DMS 273 treated with DMSO at 0.1 percent for 48 hours (cell line): Measurements from ENCODE around the gene MAD1L1.
"Not testable (repeated sequence)": the region's sequence is repeated elsewhere in the genome, so short reads cannot be mapped to it uniquely, and the experiment has no call there.

Experiments used
- DNase-seq: peaks from one replicate; lab custom pipeline; 2025; lab: John Stamatoyannopoulos, UW

MAD1L1 gene

GRCh38 chr7:1987591-1988532, 244.9 kb downstream of the MAD1L1 start:
- DNase-seq, result no peak

DNA sequence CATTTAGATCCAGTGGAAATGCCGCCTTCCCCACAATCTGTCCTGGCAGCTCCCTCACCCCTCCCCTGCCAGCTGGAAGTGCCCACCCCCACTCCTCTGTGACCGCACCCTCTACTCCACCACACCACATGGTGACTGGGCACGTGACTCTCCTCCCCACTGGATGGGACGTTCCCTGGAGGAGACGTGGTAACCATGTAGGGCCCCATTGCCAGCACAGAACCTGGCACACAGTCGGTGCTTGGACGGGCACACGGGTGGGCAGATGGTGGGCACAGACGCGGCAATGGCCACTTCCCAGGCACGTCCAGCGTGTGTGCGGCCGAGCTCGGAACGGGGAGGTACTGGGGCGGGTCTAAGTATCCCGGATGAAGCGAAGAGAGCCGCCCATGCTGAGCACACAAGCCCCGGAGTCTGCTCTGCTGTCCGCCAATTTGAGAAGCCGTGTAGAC, 245.6 kb downstream of the MAD1L1 start:
- no peak for DNase-seq

DNA sequence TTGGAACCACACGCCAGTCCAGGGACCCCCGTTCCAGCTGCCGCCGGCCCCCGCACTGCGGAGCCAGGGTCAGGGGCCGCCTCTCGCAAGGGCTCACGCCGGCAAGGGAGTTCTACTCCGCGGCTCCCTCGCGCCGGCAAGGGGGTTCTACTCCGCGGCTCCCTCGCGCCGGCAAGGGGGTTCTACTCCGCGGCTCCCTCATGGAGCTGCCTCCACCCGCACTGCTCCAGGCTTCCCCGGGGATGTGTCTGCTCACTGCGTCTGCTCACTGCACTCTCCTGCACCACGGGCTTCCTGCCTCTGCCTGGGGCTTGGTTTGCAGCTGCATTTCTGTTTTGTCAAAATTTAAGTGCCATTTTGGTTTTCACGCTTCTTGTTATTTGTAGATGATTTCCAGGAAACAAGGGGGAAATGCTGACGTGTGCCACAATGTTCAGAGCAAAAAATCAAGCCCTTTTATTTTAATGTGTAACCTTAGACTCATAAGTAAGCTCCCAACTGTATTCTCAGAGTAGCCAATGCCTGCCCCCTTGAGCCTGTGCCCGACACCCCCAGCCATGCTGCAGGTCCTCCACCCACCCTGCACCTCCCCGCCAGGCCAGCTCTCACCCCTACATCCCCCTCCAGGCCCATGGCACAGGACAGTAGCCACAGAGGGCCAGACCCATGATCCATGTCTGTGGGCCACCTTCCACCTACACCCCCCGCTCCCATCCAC, 246.2 kb downstream of the MAD1L1 start:
- DNase-seq, result no peak

GRCh38 chr7:1985936-1986335, 246.8 kb downstream of the MAD1L1 start:
- no peak for DNase-seq

DNA sequence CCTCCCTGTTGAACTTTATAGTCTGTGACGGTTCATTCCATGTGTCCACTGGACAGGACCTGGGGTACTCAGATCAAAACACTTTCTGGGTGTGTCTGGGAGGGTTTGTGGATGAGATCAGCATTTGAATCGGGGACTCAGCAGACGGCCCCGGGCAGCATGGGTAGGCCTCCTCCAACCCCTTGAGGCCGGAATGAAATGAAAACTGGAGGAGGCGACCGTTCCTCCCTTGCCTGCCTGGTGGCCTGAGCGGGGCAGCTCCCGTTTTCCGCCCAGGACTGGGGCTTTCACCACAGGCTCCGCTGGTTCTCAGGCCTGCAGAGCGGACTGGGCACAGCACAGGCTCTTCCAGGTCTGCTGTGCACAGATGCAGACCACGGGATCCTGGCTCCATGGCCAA, 247.7 kb downstream of the MAD1L1 start:
- DNase-seq, result no peak

DNA sequence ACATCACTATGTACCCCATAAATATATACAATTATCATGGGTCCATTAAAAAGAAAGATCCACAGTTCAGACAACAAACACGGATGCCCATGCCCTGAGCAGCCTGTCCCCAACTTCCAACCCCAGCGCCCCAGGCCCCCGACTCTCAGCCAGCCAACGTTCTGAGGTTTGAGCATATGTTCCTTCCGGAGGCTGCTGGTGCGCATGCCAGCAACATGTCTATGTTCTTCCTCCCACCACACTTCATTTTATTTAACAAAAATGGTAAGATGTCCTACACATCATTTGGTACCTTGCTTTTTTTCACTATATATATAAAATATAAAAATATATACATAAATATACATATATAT, 250.9 kb downstream of the MAD1L1 start:
- no peak for DNase-seq

DNA sequence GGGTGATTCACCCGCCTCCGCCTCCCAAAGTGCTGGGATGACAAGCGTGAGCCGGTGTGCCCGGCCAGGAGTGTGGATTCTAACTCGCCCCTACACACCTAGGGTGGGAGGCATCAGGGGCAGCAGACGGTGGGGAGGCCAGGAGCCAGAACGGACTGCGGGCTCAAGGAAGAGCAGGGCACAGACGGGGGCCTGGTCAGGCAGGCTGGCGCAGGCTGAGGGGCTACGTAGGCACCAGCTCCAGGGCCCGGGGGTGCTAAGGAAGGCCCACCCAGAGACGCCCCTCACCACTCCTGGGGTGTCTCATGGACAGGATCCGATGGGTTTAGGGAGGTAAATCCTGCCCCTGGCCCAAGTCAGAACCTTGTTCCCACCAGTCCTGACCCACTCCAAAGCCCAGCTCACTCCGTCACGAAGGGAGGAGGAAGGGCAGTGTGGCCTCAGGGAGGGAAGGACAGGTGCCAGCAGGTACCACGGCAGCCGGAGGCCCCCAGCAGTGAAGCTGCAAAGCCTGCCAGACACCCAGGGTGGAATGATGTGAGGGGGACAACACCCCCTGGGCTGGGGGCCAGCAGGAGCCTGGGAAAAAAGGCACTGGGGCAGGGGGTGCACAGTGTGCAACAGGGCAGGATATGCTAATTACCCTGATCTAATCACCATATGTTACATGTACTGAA, 251.4 kb downstream of the MAD1L1 start:
- DNase-seq, result no peak

- DNase-seq, result no peak
Measured at GRCh38 chr7:1979591-1980560, 252.9 kb downstream of the MAD1L1 start.

GRCh38 chr7:1978656-1979590, 253.8 kb downstream of the MAD1L1 start:
- no peak for DNase-seq

- no peak for DNase-seq
Measured at GRCh38 chr7:1977876-1978441, 254.8 kb downstream of the MAD1L1 start.

DNA sequence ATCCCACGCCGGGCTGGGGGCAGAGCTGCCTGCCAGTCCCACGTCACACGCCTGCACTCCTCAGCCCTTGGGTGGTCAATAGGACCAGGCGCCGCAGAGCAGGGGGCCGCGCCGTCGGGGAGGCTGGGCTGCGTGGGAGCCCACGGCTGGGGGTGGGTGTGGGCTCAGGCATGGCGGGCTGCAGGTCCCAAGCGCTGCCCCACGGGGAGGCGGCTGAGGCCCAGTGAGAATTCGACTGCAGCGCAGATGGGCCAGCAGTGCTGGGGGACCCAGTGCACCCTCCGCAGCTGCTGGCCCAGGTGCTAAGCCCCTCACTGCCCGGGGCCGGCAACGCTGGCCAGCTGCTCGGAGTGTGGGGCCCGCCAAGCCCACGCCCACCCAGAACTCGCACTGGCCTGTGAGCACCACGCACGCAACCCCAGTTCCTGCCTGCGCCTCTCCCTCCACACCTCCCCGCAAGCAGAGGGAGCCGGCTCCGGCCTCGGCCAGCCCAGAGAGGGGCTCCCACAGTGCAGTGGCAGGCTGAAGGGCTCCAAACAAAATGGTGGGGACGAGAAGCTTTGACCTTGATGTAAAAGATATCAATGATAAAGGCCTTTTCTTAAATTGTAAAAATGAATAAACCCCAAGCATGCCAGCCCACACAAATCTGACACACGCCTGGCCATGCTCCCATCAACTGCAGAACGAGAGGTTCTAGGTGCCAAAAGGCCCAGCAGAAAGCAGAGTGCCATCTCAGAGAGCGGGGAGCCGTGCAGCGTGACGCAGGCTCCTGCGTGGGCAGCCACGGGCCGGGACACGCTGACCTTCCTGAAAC, 255.5 kb downstream of the MAD1L1 start:
- DNase-seq, result no peak

DNA sequence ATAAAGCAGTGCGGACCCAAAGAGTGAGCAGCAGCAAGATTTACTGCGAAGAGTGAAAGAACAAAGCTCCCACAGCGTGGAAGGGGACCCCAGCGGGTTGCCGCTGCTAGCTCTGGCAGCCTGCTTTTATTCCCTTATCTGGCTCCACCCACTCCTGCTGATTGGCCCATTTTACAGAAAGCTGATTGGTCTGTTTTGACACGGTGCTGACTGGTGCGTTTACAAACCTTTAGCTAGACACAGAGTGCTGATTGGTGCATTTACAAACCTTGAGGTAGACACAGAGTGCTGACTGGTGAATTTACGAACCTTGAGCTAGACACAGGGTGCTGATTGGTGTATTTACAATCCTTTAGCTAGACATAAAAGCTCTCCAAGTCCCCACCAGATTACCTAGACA, 256.2 kb downstream of the MAD1L1 start:
- not testable (repeated sequence) for DNase-seq

DNA sequence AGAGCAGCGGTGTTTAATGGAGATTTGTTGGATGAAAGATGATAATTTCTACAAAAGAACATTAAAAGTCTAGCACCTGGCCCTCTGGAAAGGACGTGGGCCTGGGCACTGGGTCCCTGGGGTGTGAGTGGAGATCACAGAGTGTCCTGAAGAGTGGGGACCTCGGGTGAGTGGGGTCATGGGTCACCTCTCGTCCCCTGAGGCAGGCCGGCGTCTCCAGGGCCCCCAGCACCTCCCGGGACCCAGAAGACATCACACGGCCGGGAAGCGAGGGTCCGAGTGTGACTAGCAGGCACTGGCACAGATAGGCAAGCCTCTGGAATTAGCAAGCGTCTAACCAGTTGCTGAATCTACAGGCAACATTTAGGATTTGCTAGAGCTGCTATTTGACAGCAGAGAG, 257.2 kb downstream of the MAD1L1 start:
- no peak for DNase-seq

- no peak for DNase-seq
Measured at GRCh38 chr7:1975179-1975578, 257.6 kb downstream of the MAD1L1 start.

DNA sequence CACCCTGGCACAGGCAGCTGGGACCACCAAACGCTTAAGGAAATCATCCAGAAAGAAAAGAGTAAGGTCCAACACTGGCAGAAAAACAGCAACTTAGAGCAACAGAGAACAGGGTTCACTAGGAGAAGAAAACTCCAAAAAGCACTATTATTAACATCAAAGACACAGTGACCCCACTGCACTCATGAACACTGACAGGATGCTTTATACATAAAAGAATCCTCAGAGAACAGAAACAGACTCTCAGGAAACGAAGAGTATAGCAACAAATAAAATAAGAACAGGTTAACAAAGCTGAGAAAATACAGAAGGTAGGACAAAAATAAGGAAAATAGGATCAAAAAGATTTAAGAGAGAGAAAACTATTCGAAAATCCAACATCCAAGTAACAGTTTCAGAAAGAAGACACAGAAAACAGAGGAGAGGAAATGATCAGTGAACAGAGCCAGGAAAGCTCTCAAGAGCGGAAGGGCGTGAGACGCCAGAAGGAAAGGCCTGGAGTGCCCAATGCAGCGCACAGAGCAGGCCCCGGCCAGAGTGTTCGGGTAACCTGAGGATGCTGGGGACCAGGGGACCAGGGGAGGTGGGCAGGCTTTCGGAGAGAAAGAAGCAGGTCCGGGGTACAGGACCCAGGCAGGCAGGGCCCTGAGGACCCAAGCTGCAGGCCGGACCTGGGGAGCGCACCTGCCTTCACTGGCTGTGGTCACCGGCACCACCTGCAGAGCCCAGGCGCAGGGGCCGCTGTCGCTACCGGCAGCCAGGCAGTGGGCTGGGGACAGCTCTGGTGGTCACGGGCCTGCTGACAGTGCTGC, 258.2 kb downstream of the MAD1L1 start:
- DNase-seq, result no peak

DNA sequence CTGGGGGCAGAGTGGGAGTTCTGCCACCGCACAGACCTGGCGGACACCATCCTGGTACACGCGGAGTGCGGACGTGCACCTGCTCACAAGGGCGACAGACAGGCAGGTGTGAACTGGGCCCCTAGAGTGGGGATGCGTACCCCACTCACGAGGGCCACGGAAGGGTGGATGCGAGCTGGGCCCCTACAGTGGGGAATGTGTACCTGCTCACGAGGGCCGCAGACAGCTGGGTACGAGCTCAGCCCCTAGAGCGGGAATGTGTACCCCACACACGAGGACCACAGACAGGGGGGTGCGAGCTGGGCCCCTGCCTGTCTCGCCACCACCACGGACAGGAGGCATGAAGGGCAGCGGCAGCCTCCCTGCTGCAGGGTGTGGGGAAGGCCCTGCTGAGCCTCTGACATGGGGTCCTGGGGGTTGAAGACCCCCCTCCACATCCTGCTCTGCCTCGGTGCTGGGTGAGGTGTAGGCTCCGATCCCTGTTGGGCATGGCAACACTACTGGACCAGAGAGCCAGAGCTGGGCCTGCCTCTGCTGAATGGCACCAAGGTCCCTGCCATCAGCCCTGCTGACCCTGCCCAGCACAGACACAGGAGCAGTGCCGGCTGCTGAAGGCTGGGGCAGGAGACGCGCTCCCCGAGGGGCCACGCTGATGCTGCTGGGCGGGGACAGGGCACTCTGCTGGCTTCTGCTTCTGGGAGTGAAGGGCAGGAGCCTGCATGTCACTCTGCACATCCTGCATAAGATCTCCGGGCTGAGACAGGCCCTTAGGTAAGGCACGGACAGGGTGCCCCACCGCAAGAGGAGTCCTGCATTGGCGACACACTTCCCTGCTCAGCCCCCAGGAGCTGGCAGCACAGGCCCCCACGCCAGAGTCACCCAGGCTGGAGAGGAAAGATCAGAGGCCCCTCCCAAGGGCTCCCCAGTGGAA, 259.2 kb downstream of the MAD1L1 start:
- DNase-seq, result no peak

DNA sequence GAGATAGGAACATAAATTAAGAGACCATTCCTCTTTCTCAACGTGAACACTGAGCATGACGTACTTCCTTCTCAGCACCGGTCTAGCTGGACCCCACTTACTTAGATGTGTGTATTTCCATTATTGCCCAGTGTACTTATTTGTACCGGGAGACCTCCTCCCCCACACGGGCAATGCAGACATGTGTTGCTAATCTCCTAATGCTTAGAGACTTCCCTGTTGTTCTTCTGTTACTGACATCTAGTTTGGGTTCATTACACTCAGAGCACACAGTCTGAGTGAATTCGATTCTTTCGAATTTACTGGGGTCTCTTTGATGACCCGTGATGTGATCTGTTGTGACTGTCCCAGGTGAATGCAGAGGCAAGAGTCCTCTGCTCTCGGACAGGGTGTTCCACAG, 260.0 kb downstream of the MAD1L1 start:
- DNase-seq, result no peak
